Measurements from ENCODE around the gene CCR9.

The CCR9 gene

DNA sequence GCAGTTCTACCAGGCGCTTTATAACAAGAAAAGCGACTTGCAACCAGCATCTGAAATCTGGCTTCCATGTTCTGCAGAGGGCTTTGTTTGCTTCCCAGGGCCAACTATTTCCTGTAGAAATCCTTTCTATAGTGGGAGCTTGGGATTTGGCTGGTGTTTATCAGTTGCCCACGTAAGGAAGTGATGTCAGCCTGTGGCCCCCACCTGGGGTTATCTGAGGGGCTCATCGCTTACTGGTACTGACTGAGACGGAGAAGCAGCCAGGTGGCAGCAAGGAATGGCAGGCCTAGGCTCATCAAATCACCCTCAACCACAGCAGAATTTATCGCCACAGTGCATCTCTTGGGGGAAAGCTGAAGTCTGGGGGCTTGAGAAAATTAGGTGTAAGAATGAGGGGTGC lies 14.6 kb upstream of the CCR9 start:
- no peak for DNase-seq (ENCODE audit: low read depth)
- H3K4me3 ChIP-seq (ENCODE audit: control insufficient read depth, low read depth, low read length) = no peak overlapping the region
- TF ChIP-seq, protein P1, sequence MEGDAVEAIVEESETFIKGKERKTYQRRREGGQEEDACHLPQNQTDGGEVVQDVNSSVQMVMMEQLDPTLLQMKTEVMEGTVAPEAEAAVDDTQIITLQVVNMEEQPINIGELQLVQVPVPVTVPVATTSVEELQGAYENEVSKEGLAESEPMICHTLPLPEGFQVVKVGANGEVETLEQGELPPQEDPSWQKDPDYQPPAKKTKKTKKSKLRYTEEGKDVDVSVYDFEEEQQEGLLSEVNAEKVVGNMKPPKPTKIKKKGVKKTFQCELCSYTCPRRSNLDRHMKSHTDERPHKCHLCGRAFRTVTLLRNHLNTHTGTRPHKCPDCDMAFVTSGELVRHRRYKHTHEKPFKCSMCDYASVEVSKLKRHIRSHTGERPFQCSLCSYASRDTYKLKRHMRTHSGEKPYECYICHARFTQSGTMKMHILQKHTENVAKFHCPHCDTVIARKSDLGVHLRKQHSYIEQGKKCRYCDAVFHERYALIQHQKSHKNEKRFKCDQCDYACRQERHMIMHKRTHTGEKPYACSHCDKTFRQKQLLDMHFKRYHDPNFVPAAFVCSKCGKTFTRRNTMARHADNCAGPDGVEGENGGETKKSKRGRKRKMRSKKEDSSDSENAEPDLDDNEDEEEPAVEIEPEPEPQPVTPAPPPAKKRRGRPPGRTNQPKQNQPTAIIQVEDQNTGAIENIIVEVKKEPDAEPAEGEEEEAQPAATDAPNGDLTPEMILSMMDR (IDR thresholded peaks at IDR 0.05; ENCODE audit: control insufficient read depth, insufficient read depth, low read depth, low read length, missing control alignments) = no peak

DNA sequence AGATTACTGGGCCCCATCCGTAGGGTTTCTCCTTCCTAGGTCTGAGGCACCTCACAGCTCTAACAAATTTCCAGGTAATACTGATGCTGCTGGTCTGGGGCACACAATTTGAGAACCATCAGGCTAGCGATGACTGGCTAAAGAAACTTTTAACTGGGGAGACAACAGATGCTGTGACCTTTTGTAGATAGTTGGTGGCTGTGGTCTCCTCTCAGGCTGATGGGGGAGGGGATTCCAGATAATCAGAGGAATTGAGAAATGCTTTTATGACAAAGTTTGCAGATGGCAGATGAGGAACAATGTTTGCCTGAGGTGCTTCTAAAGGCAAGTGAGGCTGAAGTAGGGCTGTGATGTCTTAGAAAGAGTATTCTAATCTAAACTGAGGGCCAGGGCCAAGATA lies 13.8 kb upstream of the CCR9 start:
- TF ChIP-seq, protein P1 (IDR thresholded peaks at IDR 0.05; ENCODE audit: control insufficient read depth, insufficient read depth, low read depth, low read length, missing control alignments) = no peak
- DNase-seq (ENCODE audit: low read depth) = no peak
- H3K4me3 ChIP-seq (ENCODE audit: control insufficient read depth, low read depth, low read length) = no peak overlapping the region

DNA sequence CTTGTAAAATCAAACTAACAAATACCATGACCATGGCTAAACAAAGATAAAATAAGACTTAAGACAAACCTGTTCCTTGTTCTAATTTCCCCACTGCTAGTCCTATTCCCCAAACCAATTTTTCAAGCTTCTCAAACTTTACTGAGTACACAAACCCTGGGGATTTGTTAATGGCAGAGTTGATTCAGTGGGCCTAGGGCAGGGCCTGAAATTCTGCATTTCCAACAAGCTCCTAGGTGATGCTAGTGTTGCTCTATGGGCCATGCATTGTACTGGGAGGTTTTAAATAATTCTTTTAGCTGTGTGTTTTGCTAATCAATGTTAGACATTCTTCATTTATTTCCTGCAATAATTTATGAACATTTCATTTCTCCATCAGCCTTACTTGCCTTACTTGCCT lies 13.3 kb upstream of the CCR9 start:
- DNase-seq (ENCODE audit: low read depth) = no peak
- TF ChIP-seq, protein P1 (IDR thresholded peaks at IDR 0.05; ENCODE audit: control insufficient read depth, insufficient read depth, low read depth, low read length, missing control alignments) = no peak
- no peak overlapping the region for H3K4me3 ChIP-seq (ENCODE audit: control insufficient read depth, low read depth, low read length)

DNA sequence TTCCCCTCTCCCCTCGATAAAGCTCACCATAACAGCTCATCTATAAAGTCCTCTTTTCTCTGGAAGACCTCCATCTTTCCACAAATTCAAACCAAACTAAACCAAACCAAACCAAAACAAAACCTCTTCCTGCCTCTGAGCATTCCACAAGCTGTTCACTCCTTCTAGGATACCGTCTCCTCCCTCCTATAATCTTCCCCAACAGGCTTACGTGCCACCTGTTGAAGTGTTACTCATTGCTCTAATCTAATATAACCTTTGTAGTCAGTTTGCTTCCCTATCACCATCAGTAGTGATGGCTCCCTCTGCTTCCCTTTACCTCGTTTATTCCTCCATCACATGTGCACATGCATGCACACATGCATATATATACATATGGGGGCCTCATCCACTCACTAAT lies 12.7 kb upstream of the CCR9 start:
- TF ChIP-seq, protein P1 (IDR thresholded peaks at IDR 0.05; ENCODE audit: control insufficient read depth, insufficient read depth, low read depth, low read length, missing control alignments) = no peak
- H3K4me3 ChIP-seq (ENCODE audit: control insufficient read depth, low read depth, low read length) = no peak overlapping the region
- DNase-seq (ENCODE audit: low read depth) = no peak

DNA sequence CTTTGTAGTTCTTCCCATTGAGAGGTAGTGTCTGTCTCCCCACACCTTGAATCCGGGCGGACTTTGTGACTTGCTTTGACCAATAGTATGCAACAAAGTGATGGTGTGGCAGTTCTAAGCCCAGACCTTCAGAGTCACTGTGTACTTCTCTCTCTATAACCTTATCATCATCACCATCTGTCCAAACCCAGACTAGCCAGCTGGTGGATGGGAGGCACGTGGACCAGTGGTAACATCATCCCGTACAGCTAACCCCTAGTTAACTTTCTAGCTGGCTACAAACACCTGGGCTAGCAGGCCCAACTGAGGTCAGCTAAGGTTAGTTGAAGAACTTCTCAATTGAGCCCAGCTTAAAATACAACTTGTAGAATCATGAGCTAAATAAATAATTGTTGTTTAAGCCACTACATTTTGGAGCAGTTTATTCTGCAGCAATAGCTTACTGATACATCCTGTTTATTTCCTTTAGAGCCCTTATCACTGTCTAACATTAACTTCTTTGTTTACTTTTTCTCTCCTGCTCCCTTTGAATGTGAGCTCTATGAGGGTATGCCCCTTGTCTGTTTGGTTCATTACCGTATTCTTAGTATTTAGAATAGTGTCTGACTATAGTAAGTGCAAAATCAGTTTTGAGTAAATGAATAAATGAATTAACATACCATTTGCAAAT lies 11.5 kb upstream of the CCR9 start:
- TF ChIP-seq, protein P1 (IDR thresholded peaks at IDR 0.05; ENCODE audit: control insufficient read depth, insufficient read depth, low read depth, low read length, missing control alignments) = no peak
- DNase-seq (ENCODE audit: low read depth) = no peak
- no peak overlapping the region for H3K4me3 ChIP-seq (ENCODE audit: control insufficient read depth, low read depth, low read length)

DNA sequence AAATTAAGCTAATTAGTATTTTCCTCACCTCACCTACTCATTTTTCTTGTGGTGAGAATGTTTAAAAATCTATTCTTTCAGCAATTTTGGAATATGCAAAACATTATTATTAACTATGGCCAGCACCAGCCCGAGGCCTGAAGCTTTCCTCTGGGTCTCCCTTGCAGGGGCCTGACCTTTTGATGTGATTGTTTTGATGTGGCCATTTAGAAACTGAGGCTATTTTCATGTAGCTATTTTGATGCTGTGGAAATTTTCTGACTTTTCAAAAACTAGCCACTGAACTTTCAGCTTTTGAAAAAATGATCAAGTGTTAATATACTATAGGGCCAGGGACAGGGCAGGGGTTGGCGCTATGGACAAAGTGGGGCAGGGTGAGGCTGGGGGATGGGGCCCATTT lies 8.2 kb upstream of the CCR9 start:
- no peak for DNase-seq (ENCODE audit: low read depth)
- TF ChIP-seq, protein P1 (IDR thresholded peaks at IDR 0.05; ENCODE audit: control insufficient read depth, insufficient read depth, low read depth, low read length, missing control alignments) = no peak
- H3K4me3 ChIP-seq (ENCODE audit: control insufficient read depth, low read depth, low read length) = no peak overlapping the region

DNA sequence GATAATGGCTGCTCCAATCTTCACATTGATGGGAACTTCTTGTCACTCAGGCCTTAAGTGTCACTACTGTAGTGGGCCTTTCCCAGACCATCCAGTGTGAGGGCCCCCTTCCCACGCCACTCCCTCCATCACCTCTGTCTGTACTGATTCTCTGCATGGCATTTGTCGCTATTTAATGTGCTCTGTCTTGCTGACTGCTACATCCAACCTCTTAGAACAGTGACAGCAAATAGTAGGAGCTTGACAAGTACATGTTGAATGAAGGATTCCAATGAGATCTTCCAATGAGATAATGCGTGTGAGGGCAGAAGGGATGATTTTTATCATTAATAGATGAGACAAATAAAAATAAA lies 5.6 kb upstream of the CCR9 start:
- DNase-seq (ENCODE audit: low read depth) = no peak
- no peak overlapping the region for H3K4me3 ChIP-seq (ENCODE audit: control insufficient read depth, low read depth, low read length)
- TF ChIP-seq, protein P1 (IDR thresholded peaks at IDR 0.05; ENCODE audit: control insufficient read depth, insufficient read depth, low read depth, low read length, missing control alignments) = no peak
